Thyroid gland (tissue), 4 donors: ENCODE measurements around the gene MPPED1.

ENCODE experiments used
- CTCF ChIP-seq, 6 experiments: fragments of 200-600 bp in 3 of 6; fragments of 450-650 bp in 3 of 6; sonication (generic) in 3 of 6; IDR thresholded peaks; one replicate each; pipeline ENCODE4 v1.5.1; 2016 to 2019; ENCODE audit warnings: antibody characterized with exemption in 6 of 6, mild to moderate bottlenecking in 2 of 6, inconsistent platforms in 1 of 6, moderate library complexity in 1 of 6
- POLR2A ChIP-seq, 2 donors: fragments of 450-650 bp; IDR thresholded peaks; one replicate each; pipeline ENCODE4 v1.6.1; 2017; ENCODE audit warnings: antibody characterized with exemption in 2 of 2, mild to moderate bottlenecking in 2 of 2, moderate library complexity in 1 of 2

- TF ChIP-seq CTCF (IDR thresholded peaks at IDR 0.05): no peak
- no peak for TF ChIP-seq POLR2A (IDR thresholded peaks at IDR 0.05)
Measured at GRCh38 chr22:43441216-43441615, 29.4 kb downstream of the MPPED1 start.
